DND-41 (cell line): ENCODE results near the gene MREG.

Experiments used
- ATAC-seq: fragments of 200-7000 bp; cut with Tn5 transposase; 3 replicates; pipeline ENCODE4 v1.9.1; 2021; ENCODE audit warnings: low read depth; ENCODE audit not compliant: insufficient read depth
- DNase-seq: peaks from one replicate; pipeline ENCODE4 v3.0.0-alpha.2; 2020
- H2AFZ ChIP-seq: 2 replicates; pipeline ENCODE4 v1.6.0; 2012; ENCODE audit warnings: low read depth, low read length
- H3K27ac ChIP-seq: 2 replicates; pipeline ENCODE4 v1.5.1; 2012; ENCODE audit warnings: low read length, inconsistent platforms
- H3K27me3 ChIP-seq: fragments of 200-600 bp; sonication (generic); 2 replicates; pipeline ENCODE4 v1.6.0; 2012; ENCODE audit warnings: low read length, mild to moderate bottlenecking, inconsistent platforms; ENCODE audit not compliant: insufficient read depth, poor library complexity
- H3K36me3 ChIP-seq: 2 replicates; pipeline ENCODE4 v1.5.1; 2012; ENCODE audit warnings: low read length, inconsistent platforms; ENCODE audit not compliant: insufficient read depth
- H3K4me1 ChIP-seq: 2 replicates; pipeline ENCODE4 v1.5.1; 2012; ENCODE audit warnings: mild to moderate bottlenecking, low read length; ENCODE audit not compliant: insufficient read depth
- H3K4me2 ChIP-seq: 2 replicates; pipeline ENCODE4 v1.6.0; 2012; ENCODE audit warnings: mild to moderate bottlenecking, moderate library complexity, low read length, inconsistent platforms; ENCODE audit not compliant: insufficient read depth
- H3K4me3 ChIP-seq, 2 experiments: fragments of 200-600 bp in 1 of 2; shearing (Covaris generic) in 1 of 2; 2 replicates each; pipeline ENCODE4 v1.5.1; 2012 to 2016; ENCODE audit warnings: inconsistent platforms in 2 of 2, low read length in 2 of 2, mild to moderate bottlenecking in 2 of 2, low read depth in 1 of 2, moderate library complexity in 1 of 2
- H3K79me2 ChIP-seq: 2 replicates; pipeline ENCODE4 v1.6.0; 2012; ENCODE audit warnings: low read length, inconsistent platforms; ENCODE audit not compliant: insufficient read depth
- H3K9ac ChIP-seq: 2 replicates; pipeline ENCODE4 v1.6.0; 2012; ENCODE audit warnings: low read depth, mild to moderate bottlenecking, inconsistent platforms, low read length, moderate library complexity
- H3K9me3 ChIP-seq: 2 replicates; pipeline ENCODE4 v1.5.1; 2012; ENCODE audit warnings: low read length, moderate library complexity, mild to moderate bottlenecking, inconsistent platforms; ENCODE audit not compliant: insufficient read depth, severe bottlenecking
- H4K20me1 ChIP-seq: 2 replicates; pipeline ENCODE4 v1.6.0; 2012; ENCODE audit warnings: low read length; ENCODE audit not compliant: insufficient read depth
- CTCF ChIP-seq: IDR thresholded peaks from 2 replicates; pipeline ENCODE4 v1.5.1; 2012; ENCODE audit warnings: borderline replicate concordance, low read length, moderate library complexity, mild to moderate bottlenecking; ENCODE audit not compliant: poor library complexity, severe bottlenecking; ENCODE audit errors: extremely low read depth
- EZH2 ChIP-seq: IDR thresholded peaks from 3 replicates; pipeline ENCODE4 v1.6.1; 2012; ENCODE audit warnings: borderline replicate concordance, low read depth, mild to moderate bottlenecking, moderate library complexity, low read length, inconsistent platforms; ENCODE audit not compliant: severe bottlenecking

Gene MREG

GRCh38 chr2:215906458-215906857, 106.9 kb downstream of the MREG start:
- Histone ChIP-seq H3K4me1 (no peaks in the 10 kb centered on the region), H3K79me2 (no peaks in the 10 kb centered on the region), H3K36me3 (no peaks in the 10 kb centered on the region), H3K27ac (no peak overlapping the region), H3K4me3 (no peak overlapping the region), H3K9ac (no peak overlapping the region), H4K20me1 (no peaks in the 10 kb centered on the region), H3K4me2 (no peak overlapping the region), H2AFZ (no peak overlapping the region), H3K9me3 (no peaks in the 10 kb centered on the region), H3K27me3 (peaks cover 4% of the 10 kb centered on the region)
- no peak for ATAC-seq
- DNase-seq = no peak
- no peak for TF ChIP-seq CTCF

GRCh38 chr2:215905691-215906090, 107.7 kb downstream of the MREG start:
- H3K27me3 ChIP-seq = peaks cover 4% of the 10 kb centered on the region
- H4K20me1 ChIP-seq = no peaks in the 10 kb centered on the region
- no peaks in the 10 kb centered on the region for H3K4me1 ChIP-seq
- no peak for ATAC-seq
- no peaks in the 10 kb centered on the region for H3K36me3 ChIP-seq
- no peak overlapping the region for H3K4me3 ChIP-seq
- no peaks in the 10 kb centered on the region for H3K79me2 ChIP-seq
- H3K27ac ChIP-seq = no peak overlapping the region
- no peak overlapping the region for H3K9ac ChIP-seq
- no peak overlapping the region for H3K4me2 ChIP-seq
- H3K9me3 ChIP-seq = no peaks in the 10 kb centered on the region
- H2AFZ ChIP-seq = no peak overlapping the region
- no peak for DNase-seq
- no peak for TF ChIP-seq EZH2
- no peak for TF ChIP-seq CTCF

GRCh38 chr2:215904101-215904500, 109.2 kb downstream of the MREG start:
- H3K4me2 ChIP-seq = no peak overlapping the region
- no peak for DNase-seq

More at GRCh38 chr2:215904101-215904500, 109.2 kb downstream of the MREG start:
- Histone ChIP-seq H2AFZ (no peak overlapping the region), H3K36me3 (no peaks in the 10 kb centered on the region), H3K4me3 (no peak overlapping the region), H3K27me3 (peaks cover 4% of the 10 kb centered on the region), H3K4me1 (no peaks in the 10 kb centered on the region), H3K79me2 (no peaks in the 10 kb centered on the region), H4K20me1 (no peaks in the 10 kb centered on the region), H3K9ac (no peak overlapping the region), H3K27ac (no peak overlapping the region), H3K9me3 (no peaks in the 10 kb centered on the region)
- ATAC-seq = no peak
- TF ChIP-seq CTCF (no peak), EZH2 (no peak)
